ENCODE results near the gene RBMS3.
"Not testable (repeated sequence)": the region's sequence is repeated elsewhere in the genome, so short reads cannot be mapped to it uniquely, and the experiment has no call there.

The RBMS3 gene

GRCh38 chr3:29429055-29429679 is 148.3 kb downstream of the RBMS3 start:
- DNase-seq (ENCODE audit: low read depth) = no peak

DNA sequence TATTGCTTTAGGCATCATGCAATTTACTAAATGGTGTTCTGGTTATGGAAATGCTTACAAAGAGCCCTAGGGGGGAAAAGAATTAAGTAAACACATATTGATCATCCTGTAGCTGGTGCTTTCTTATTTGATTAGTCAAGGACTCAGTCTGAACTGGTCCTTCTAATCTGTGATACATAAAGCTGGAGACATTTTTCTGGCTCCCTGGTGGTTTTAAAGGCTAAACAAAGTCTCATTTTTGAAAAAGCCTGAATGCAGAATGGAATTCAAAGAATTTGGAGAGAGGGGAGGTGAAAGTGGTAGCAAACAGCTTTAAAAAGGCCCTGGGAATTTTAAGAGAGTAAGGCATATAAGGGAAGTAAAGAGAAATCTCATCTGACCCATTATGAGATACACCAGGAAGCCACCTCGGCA is 149.7 kb downstream of the RBMS3 start:
- DNase-seq (ENCODE audit: low read depth) = peak; percentile 39

GRCh38 chr3:29436612-29437323 is 155.9 kb downstream of the RBMS3 start:
- DNase-seq (ENCODE audit: low read depth) = no peak

- peak; percentile 55 for DNase-seq (ENCODE audit: low read depth)
Observed at GRCh38 chr3:29438580-29438979, 157.7 kb downstream of the RBMS3 start.

- DNase-seq (ENCODE audit: low read depth) = peak; percentile 58
Observed at GRCh38 chr3:29440413-29441305, 159.8 kb downstream of the RBMS3 start.

DNA sequence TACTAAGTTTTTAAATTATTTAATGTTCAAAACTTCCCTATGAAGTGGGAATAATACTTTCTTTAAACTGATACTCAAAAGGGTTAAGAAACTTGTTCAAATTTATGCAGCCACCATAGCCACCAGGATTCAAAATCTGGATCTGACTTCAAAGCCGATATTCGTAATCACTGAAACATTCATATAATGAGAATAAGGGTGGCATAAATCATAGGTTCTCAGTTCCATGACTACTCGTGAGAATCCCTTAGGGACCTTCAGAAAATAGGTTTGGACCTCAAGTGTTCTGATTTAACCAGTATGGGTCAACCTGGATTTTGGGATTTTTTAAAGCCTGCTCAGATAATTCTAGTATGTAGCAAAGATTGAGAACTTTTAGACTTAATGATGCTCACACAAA is 160.6 kb downstream of the RBMS3 start:
- no peak for DNase-seq (ENCODE audit: low read depth)

GRCh38 chr3:29447946-29448627 is 167.2 kb downstream of the RBMS3 start:
- no peak for DNase-seq (ENCODE audit: low read depth)

DNA sequence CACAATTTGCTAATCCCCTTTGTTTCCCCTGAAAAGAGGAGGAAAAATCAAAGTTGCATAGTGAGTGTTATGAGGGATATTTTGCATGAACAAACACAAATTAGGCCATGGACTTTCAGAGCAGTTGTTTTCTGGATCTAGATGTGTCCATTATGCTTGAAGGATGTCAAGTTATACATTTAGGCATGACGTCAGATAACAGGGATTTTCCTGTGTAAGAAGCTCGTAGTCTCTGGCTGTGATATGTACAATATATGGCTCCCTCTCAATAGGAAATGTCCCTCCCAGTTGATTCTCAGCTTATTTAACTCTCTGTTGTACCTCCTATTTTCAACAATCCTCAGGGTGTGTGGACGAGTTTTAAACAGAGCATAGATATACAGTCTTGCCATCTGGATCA is 171.0 kb downstream of the RBMS3 start:
- DNase-seq (ENCODE audit: low read depth) = no peak

DNA sequence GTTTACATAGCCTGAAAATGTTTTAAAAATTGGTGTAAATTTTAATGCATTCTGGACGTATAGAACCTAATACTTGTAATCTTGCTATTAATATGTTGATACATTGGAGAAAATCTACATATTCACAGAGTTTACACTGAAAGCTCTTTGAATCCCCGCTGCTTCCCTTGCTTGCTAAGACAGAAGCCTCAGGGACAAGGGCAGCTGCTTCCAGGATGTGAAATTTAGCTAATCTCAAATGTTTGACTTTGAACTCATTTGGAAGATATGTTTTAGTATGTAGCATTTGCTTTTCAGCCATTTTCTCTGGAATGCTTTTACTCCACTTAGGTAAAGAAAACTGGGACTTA is 172.0 kb downstream of the RBMS3 start:
- DNase-seq (ENCODE audit: low read depth) = no peak

- DNase-seq (ENCODE audit: low read depth) = no peak
Observed at GRCh38 chr3:29453284-29454001, 172.6 kb downstream of the RBMS3 start.

- no peak for DNase-seq (ENCODE audit: low read depth)
Observed at GRCh38 chr3:29454161-29454611, 173.3 kb downstream of the RBMS3 start.

GRCh38 chr3:29456901-29457300 is 176.0 kb downstream of the RBMS3 start:
- DNase-seq (ENCODE audit: low read depth) = no peak

DNA sequence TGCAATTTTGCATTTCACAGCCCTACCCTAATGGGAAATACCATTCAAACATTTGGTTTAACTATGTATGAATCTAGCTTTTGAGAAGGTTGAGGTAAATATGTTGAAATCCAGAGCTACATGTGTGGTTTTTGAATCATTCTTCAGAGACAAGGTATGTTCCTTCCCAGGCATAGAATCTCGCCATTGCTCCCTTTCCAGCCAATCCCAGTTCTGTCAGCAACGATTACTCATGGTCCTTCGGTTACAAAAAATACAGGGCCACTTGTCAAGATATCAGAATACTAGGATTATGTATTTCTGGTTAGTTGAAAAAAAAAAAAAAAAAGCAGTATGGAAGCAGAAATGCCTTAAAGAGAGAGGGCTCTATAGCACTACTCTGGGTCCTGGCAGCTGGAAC is 182.4 kb downstream of the RBMS3 start:
- peak; percentile 99 for DNase-seq (ENCODE audit: low read depth)

- peak; percentile 39 for DNase-seq (ENCODE audit: low read depth)
Observed at GRCh38 chr3:29465836-29466235, 185.0 kb downstream of the RBMS3 start.

DNA sequence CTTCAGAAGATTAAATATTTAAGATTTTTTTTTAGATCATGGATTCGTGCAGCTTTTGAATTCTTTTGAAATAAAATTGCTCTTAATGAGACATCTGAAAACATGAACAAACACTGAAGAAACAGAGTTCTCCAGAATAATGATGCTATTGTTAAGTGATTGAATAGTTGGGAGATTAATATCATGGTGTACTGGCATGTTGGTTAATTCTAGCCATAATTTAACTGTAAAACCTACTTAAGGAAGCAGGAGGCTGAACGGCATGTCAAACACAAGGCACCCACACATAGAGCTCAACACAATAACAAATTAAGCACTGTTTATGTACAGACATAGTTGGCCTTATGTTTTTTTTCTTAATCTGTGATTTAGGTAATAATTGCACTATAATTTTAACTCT is 185.6 kb downstream of the RBMS3 start:
- no peak for DNase-seq (ENCODE audit: low read depth)

DNA sequence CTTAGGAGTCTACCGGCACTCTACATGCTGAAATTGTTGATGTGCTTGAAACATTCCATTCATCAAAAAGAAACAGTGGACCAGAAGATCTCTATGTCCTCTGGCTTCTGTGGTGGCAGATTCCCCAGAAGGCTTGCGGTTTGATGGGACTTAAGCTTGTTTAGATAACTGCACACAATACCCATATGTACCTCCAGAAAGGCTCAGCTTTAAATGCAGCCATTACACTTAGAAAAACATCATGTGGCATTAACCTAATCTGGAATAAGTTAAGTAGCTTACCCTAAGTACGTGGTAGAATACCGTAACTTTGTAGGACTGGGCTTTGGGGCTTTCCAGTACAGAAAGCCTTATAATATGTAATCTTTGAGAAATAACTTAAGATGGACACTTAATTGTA is 187.3 kb downstream of the RBMS3 start:
- peak; percentile 79 for DNase-seq (ENCODE audit: low read depth)

GRCh38 chr3:29473481-29474170 is 192.8 kb downstream of the RBMS3 start:
- not testable (repeated sequence) for DNase-seq (ENCODE audit: low read depth)

DNA sequence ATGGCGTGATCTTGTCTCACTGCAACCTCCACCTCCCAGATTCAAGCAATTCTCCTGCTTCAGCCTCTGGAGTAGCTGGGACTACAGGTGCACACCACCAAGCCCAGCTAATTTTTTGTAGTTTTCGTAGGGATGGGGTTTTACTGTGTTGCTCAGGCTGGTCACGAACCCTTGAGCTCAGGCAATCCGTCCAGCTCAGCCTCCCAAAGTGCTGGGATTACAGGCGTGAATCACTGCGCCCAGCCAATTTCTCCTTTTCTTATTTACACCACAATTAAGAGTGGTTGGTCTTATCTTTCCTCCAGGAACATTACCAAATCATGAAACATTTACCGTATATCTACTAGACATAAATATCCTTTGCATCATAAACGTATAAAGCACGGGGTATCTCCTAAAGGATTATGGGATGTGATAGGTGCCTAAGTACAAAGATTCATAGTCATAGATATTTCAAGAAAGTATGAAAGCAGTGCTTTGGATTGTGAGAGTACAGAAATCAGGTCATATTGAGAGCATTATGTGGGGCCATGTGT is 194.5 kb downstream of the RBMS3 start:
- peak; percentile 92 for DNase-seq (ENCODE audit: low read depth)

DNA sequence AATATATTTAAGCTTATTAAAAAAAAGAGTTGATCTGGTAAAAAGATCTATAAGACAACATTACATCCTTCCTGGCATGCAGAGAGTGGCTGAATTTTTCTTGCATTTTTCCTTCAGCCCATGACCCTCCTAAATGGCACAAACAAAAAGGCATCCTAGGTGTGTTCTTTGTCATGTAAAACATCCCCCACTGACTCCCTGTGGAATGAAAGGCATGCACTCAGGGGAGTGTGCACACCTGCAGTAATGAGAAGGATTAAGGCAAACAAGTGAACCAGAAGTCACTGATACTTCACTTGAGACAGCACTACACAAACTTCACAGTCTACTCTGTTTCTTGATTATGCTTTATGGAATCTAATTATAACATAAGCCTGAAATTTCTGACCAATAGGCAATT is 195.0 kb downstream of the RBMS3 start:
- no peak for DNase-seq (ENCODE audit: low read depth)

GRCh38 chr3:29478611-29479010 is 197.7 kb downstream of the RBMS3 start:
- no peak for DNase-seq (ENCODE audit: low read depth)

- no peak for DNase-seq (ENCODE audit: low read depth)
Observed at GRCh38 chr3:29481249-29481648, 200.4 kb downstream of the RBMS3 start.

Data from amniotic epithelial cell (primary cell).